Kidney epithelial cell (primary cell): ENCODE results near the gene HERC4. TPM values are rescaled to one million over a fixed set of nuclear protein-coding genes. Genes with fewer than 3 reads are reported as not detected.

Experiments used
- DNase-seq: peaks from one replicate; pipeline ENCODE4 v3.0.0-alpha.2; 2010; ENCODE audit warnings: low read depth
- H3K27me3 ChIP-seq: 2 replicates; pipeline ENCODE4 v1.6.0; 2011; ENCODE audit warnings: low read length; ENCODE audit not compliant: control insufficient read depth, insufficient read depth
- H3K36me3 ChIP-seq: 2 replicates; pipeline ENCODE4 v1.5.1; 2011; ENCODE audit warnings: low read length; ENCODE audit not compliant: control insufficient read depth, insufficient read depth
- H3K4me3 ChIP-seq: 2 replicates; pipeline ENCODE4 v1.5.1; 2011; ENCODE audit warnings: low read depth, mild to moderate bottlenecking, control low read depth, low read length
- CTCF ChIP-seq: IDR thresholded peaks from 2 replicates; pipeline ENCODE4 v1.5.1; 2011; ENCODE audit warnings: mild to moderate bottlenecking, moderate library complexity, low read length, control low read depth, inconsistent platforms; ENCODE audit not compliant: insufficient read depth, poor library complexity, severe bottlenecking
- total RNA-seq: library from RNA; depleted of rRNA; stranded (reverse); fragments of >200 nt; gene quantifications from 2 replicates; pipeline ENCODE4 v1.2.3, GENCODE V29; 2015

HERC4 gene
- total RNA-seq, 1 donor from 2014 or later = 28.5 TPM

- Histone ChIP-seq H3K27me3 (no peaks in the 10 kb centered on the region), H3K4me3 (peak overlapping the region; percentile 75), H3K36me3 (no peaks in the 10 kb centered on the region)
- DNase-seq = no peak
- no peak for TF ChIP-seq CTCF
Measured at GRCh38 chr10:68074031-68074774, 880 bp downstream of the HERC4 start.

GRCh38 chr10:68073631-68074030 lies 1.5 kb downstream of the HERC4 start:
- DNase-seq = no peak
- Histone ChIP-seq H3K36me3 (no peaks in the 10 kb centered on the region), H3K4me3 (peak overlapping the region; percentile 75), H3K27me3 (no peaks in the 10 kb centered on the region)
- no peak for TF ChIP-seq CTCF

- no peak for DNase-seq
- TF ChIP-seq CTCF = no peak
- H3K36me3 ChIP-seq = no peaks in the 10 kb centered on the region
- H3K27me3 ChIP-seq = no peaks in the 10 kb centered on the region
- no peak overlapping the region for H3K4me3 ChIP-seq
Measured at GRCh38 chr10:68067508-68067907, 7.6 kb downstream of the HERC4 start.

- no peak for TF ChIP-seq CTCF
- DNase-seq = no peak
- H3K27me3 ChIP-seq = no peaks in the 10 kb centered on the region
- no peaks in the 10 kb centered on the region for H3K36me3 ChIP-seq
- no peak overlapping the region for H3K4me3 ChIP-seq
Measured at GRCh38 chr10:68067029-68067428, 8.1 kb downstream of the HERC4 start.

GRCh38 chr10:68053553-68053952 lies 21.5 kb downstream of the HERC4 start:
- H3K27me3 ChIP-seq = no peaks in the 10 kb centered on the region
- no peak for DNase-seq
- no peak for TF ChIP-seq CTCF
- no peak overlapping the region for H3K4me3 ChIP-seq
- no peaks in the 10 kb centered on the region for H3K36me3 ChIP-seq

- Histone ChIP-seq H3K4me3 (no peak overlapping the region), H3K36me3 (no peaks in the 10 kb centered on the region), H3K27me3 (no peaks in the 10 kb centered on the region)
- DNase-seq = no peak
- no peak for TF ChIP-seq CTCF
Measured at GRCh38 chr10:68052463-68052862, 22.6 kb downstream of the HERC4 start.
